HG02852 (cell line): ENCODE data around the gene SMARCD1.
A peak's percentile ranks its signal among the peaks of the same experiment; 100 is the strongest.

Experiments used
- ATAC-seq: cut with Tn5 transposase; IDR thresholded peaks from one replicate; pipeline ENCODE4 v1.9.1; 2021; ENCODE audit warnings: mild to moderate bottlenecking, moderate library complexity; ENCODE audit not compliant: unreplicated experiment

SMARCD1 gene

GRCh38 chr12:50103767-50104321 lies 18.7 kb downstream of the SMARCD1 start, which contains the start of gene GPD1:
GPD1 (plus strand) TSS chr12:50104008; CDS start chr12:50104051, 43 bp downstream.
- no peak for ATAC-seq

- ATAC-seq = no peak
Observed at GRCh38 chr12:50104417-50105366, 19.6 kb downstream of the SMARCD1 start.

- no peak for ATAC-seq
Observed at GRCh38 chr12:50105913-50106450, 20.8 kb downstream of the SMARCD1 start.

GRCh38 chr12:50106907-50107306 lies 21.8 kb downstream of the SMARCD1 start:
- ATAC-seq = no peak

- no peak for ATAC-seq
Observed at GRCh38 chr12:50107416-50108268, 22.5 kb downstream of the SMARCD1 start.

- no peak for ATAC-seq
Observed at GRCh38 chr12:50109319-50109718, 24.2 kb downstream of the SMARCD1 start.

GRCh38 chr12:50110127-50110761 lies 25.1 kb downstream of the SMARCD1 start:
- ATAC-seq = no peak

- ATAC-seq = no peak
Observed at GRCh38 chr12:50110762-50111351, 25.7 kb downstream of the SMARCD1 start.

GRCh38 chr12:50111395-50111692 lies 26.2 kb downstream of the SMARCD1 start:
- ATAC-seq = peak; percentile 1

- peak; percentile 75 for ATAC-seq
Observed at GRCh38 chr12:50111693-50112455, 26.7 kb downstream of the SMARCD1 start, which contains the start of gene COX14. COX14 (plus strand) TSS chr12:50112236; CDS start chr12:50120044, 7,808 bp downstream.

GRCh38 chr12:50112456-50113218 lies 27.5 kb downstream of the SMARCD1 start:
- ATAC-seq = peak; percentile 3

GRCh38 chr12:50117057-50117622 lies 32.0 kb downstream of the SMARCD1 start:
- no peak for ATAC-seq

GRCh38 chr12:50119387-50119786 lies 34.2 kb downstream of the SMARCD1 start:
- ATAC-seq = no peak

GRCh38 chr12:50120521-50120920 lies 35.4 kb downstream of the SMARCD1 start:
- no peak for ATAC-seq

- no peak for ATAC-seq
Observed at GRCh38 chr12:50120953-50121352, 35.8 kb downstream of the SMARCD1 start.

- no peak for ATAC-seq
Observed at GRCh38 chr12:50121641-50122040, 36.5 kb downstream of the SMARCD1 start.

GRCh38 chr12:50123203-50123602 lies 38.1 kb downstream of the SMARCD1 start:
- ATAC-seq = no peak

- ATAC-seq = no peak
Observed at GRCh38 chr12:50127546-50127945, 42.4 kb downstream of the SMARCD1 start.
